HG03060 (cell line): ENCODE results near the gene OGFRL1.

ENCODE experiments used
- ATAC-seq: cut with Tn5 transposase; IDR thresholded peaks from one replicate; pipeline ENCODE4 v1.9.1; 2021; ENCODE audit warnings: low read depth, moderate number of reproducible peaks; ENCODE audit not compliant: unreplicated experiment

Gene OGFRL1

DNA sequence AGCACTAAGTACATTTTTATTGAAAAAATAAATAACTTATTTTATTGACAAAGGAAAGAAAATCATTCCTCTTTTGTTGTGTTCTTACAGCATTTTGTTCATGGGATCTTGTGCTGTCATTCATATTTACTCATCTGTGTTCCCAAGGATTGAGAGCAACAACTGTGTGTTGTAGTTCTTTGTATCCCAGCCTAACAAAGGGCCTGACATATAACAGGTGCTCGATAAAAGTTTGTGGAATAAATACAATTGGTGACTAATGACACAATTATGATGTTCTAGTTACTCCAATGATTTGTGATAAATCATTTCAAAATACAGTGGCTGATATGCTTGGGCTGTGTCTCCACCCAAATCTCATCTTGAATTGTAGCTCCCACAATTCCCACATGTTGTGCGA is 7.9 kb upstream of the OGFRL1 start:
- no peak for ATAC-seq

DNA sequence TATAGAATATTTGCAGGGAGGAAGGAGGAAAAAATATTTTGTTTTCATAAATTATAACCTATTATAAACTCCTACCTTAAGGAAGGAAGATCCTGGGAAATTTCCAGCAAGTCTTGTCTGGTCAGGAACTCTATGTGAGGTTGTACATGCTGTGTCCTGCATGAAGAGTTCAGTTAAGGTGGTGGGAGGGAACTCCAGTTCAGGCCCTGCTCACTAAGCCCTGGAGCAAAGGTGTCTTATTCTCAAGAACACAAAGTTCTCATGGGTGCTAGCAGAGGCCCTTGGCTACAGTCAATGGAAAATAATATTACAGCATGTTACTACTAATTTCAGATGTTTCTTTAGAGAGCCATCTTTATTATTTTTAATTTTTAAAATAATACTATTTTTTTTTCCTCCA is 3.8 kb upstream of the OGFRL1 start:
- ATAC-seq, result no peak

DNA sequence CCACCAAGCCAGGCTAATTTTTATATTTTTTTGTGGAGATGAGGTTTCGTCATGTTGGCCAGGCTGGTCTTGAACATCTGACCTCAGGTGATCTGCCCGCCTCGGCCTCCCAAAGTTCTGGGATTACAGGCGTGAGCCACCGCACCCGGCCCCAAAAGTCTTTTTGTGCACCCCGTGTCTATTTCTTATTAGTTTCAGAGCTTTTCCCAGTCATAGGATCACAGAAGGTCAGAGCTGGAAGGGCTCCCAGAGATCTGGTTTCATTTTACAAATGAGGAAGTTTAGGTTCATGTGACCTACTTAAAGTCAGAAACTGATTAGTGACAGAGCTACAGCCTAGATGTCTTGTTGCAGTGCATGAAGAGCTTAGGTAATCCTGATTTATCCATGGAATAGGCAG is 1.6 kb upstream of the OGFRL1 start:
- no peak for ATAC-seq

DNA sequence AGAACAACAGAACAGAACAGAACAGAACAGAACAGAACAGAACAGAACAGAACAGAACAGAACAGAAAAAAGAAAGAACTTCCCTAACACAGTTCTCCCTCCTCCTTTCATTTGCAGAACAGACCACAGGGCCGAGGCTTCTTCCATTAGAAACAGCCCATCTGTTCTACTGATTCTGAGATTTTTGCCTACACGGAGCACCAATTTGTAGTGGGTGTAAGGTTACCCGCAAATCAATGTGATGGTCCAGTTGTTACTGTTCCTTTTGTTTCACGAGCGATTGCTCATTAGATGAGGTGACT is 734 bp upstream of the OGFRL1 start:
- ATAC-seq, result no peak

DNA sequence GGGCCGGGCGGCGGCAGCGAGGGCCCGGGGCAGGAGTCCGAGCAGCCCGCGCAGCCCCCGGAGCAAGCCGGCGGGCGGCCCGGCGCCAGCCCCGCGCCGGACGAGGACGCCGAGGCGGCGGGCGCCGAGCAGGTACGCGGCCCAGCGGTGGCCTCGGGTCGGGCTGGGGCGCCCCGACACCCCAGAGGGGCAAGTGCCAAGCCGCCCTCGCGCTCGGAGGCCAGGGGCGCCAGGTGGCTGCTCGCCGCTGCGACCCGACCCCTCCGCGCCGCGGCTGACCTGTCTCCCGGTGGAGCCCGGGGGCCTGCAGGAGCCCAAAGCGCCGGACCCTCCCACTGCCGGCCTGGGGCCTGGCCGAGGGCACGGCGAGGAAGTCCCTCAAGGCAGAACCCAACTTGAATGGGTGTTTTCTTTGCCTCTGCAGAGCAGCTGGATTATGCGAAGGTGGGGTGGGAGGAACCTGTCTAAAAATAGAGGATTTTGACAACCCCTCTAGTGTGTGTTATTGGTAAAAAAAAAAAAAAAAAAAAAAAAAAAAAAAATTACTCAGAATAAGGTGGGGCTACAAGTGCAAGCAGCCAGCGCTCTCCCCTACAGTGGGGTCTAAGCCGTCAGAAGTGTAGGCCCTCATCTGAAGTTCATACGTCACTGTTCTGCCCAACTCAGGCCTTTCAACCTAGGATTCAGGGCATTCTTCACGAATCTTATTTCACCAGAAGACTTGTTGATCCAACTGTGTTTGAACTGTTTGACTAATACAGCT is 609 bp downstream of the OGFRL1 start:
- ATAC-seq, result no peak

DNA sequence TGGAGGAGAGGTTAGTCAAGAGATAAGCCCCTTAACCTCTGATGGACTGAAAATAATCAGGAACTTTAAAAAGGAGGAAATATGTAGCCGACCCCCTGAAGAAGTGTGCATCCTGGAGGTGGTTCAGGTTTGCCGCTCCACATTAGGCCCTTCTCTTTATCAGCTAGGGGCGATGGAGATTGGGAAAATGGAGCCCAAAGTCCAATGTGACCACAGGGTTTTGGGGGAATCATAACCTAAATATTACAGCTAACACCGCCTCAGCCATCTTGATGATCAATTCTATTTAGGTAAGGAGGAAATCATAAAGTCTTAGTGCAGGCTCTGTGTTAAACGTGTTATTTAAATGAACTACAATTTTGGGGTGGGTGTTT is 1.2 kb downstream of the OGFRL1 start:
- ATAC-seq, result no peak

DNA sequence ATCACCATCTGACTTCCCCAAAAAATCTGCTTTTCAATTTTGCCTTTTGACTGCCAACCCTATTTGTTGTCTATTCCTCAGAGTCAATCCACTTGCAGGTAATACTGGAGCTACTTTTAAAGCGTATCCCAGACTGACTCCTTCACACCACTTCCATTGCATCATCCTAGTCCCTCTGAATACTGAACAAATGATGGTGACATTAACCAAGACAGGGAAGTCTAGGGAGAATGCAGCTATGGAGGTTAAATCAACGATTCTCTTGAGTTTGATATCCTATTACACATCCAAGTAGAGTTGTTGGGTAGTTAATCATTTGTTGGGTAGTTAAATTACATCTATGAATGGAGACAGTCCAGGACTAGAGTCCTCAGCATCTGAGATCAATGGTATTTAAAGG is 2.0 kb downstream of the OGFRL1 start:
- ATAC-seq, result no peak

DNA sequence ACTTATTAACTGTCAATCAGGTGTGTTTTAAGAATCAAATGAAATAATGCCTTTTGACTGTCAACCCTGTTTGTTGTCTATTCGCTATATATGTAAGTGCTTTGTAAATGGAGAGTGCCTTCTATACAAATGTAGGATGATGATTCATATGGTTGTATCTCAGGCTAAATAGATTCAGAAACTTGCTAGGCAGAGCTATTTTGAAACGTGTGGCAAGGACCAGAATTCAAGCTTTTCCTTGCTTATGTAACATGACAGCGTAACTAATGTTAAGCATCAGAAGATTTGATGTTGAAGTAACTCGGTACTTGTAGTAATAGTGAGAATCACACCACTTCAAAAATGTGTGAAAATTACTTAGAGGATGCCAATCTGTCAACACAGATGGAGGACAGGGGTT is 3.4 kb downstream of the OGFRL1 start:
- ATAC-seq, result no peak

DNA sequence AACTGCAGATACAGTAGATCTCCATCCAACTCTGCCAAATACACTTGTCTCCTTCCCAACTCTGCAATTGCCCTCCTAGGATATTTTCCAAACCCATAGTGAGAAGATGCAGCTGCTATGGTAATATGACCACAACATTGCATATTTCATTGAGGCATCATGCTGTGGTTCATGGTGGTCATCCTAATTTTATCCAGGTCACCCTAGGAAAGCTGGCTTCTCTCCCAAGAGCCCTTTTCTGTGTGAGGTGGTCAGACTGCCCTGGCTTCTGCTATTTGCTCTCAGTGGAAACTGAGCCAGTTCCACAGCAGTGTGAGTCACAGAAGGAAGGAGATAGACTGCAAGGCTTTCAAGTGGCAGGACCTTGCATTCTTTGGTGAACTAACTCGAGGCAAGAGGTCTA is 5.5 kb downstream of the OGFRL1 start:
- no peak for ATAC-seq

DNA sequence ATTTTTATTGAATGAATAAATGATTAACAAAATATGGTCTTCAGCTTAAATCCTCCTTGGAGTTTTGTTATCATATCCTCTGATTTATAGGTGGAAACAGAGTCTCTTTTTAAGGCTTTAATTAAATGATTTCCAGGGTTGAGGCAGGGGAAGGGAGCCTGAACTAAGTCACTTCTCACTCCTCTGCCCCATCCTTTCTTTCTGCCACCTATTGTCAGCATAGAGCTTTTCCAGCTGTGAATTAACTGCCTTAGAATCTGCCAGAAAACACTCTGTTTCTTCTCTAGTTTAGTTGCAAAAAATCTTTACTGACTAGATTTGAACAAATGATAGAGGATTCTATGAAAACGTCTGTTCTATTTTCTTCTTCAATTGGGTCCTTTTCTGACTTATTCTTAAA is 9.8 kb downstream of the OGFRL1 start:
- ATAC-seq, result no peak

DNA sequence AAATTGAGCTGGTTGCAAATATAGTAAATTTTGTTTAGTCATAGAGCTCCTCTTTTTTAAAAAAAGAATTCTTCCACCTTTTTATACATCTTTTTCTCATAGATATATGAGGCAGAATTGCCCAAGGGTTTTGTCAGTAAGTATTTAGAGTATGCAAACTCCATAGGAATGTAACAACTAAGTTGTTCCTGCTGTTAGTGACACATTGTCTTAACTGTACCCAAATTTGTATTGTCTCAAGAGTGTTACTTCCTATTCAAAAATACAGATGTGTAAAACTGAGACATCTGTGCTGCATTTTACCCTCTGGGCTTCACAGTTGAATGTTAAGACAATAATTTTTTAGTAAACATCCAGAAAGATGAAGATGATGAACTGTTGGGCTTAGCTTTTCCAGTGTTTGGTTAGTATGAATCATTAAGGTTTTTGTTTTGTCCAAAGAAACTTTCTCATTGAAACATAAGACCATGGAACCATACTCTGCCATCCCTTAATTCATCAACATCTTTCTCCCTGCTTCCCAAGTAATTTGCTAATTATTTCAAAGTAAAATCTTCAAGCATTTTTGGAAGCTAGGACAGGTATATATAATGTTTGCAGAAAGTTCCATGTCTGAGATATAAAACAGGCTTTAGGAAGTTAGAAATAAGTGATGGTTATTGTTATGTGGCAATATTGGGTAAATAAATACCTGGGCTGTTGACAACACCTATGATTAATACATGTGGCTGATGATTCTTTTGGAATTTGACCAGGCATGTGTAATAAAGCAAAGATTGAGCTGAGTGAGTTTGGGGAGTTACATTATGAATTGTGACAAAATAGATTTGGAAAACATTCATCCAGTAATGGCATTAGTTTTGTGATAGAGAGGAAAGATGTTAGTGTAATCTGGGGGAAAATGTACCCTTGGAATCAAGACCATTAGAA is 11.2 kb downstream of the OGFRL1 start:
- no peak for ATAC-seq

DNA sequence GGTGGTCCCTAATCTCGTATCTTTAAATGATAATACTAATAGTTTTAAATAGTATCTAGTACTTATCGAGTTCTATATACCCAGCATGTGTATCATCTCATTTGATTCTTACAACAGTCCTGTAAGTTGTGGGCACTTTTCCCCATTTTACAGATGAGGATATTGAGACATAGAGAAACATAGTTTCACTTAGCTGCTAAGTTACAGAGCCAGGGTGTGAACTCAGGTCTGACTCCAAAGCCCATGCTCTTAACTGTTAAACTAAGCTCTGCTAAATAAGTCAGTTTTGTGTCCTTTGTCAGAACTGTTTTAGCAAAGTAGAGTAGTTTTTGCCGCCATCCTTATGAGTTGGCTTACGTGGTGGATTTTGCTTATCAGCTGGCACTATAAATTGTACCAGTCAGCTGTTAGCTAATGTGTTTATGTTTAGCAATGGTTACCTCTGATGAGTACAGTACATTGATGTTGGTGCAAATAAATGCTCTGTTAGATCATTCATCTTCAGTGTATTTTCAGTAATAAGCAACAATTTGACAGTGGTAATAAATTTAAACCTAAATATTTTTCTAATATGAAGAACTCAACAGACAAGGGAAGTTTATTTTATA is 12.1 kb downstream of the OGFRL1 start:
- no peak for ATAC-seq

DNA sequence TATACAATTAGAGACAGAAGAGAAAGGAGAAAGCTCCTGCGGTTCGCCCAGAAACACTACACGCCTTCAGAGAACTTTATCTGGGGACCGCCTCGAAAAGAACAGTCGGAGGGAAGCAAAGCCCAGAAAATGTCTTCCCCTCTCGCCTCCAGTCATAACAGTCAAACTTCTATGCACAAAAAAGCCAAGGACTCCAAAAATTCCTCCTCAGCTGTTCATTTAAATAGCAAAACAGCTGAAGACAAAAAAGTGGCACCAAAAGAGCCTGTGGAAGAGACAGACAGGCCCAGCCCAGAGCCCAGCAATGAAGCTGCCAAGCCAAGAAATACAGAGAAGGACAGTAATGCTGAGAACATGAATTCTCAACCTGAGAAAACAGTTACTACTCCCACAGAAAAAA is 12.9 kb downstream of the OGFRL1 start:
- no peak for ATAC-seq

DNA sequence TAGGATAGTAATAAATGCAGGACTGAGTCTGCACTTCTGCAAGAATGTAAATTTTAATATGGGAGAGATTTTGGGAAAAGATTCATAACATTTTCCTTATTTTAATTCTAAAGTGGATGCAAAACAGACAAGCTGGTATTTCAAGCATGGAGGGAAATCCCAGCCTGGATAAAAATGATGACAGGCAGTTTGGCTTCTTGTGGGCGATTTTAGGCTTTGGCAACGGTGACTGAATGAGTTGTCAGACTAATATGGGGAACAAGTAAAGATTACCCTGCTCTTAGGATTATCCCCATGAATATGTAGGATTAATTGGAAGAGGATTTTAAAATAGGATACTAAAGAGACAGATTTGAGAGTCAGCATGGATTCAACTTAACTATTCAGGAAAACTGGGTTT is 21.0 kb downstream of the OGFRL1 start:
- no peak for ATAC-seq

DNA sequence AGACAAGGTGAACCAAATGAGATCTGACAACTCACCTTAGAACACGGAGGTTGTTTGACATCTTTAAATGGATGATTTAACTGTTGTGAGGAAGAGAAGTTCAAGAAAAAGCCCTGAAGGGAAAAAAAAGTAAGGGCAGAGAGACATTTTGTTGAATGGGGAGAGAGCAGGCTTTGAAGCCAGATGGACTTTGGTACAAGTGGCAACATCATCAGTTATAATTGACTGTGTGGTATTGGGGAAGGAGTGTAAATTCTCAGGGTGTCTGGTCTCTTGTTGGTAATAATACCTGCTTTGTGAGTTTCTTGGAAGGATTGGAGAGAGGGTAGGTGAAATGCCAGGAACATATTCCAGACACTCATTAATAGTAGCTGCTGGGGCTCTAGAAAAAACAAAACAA is 21.6 kb downstream of the OGFRL1 start:
- ATAC-seq, result no peak

DNA sequence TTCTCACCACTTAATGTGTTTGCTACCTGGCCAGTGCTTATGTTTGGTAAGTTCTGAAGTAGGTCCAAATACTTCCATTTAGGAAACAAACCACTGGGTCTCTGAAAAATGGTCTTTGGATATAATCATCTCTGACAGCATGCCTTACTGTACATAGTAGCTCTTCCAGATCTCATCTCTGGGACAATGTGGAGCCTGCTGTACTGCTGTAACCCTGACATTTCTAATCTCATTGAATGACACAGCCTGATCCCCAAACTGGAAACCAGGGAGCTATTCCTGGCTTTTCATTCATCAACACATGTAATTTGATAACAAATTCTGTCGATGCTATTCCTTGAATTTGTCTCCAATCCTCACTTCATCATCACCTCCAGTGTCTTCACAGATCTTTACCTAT is 23.5 kb downstream of the OGFRL1 start:
- ATAC-seq, result no peak

DNA sequence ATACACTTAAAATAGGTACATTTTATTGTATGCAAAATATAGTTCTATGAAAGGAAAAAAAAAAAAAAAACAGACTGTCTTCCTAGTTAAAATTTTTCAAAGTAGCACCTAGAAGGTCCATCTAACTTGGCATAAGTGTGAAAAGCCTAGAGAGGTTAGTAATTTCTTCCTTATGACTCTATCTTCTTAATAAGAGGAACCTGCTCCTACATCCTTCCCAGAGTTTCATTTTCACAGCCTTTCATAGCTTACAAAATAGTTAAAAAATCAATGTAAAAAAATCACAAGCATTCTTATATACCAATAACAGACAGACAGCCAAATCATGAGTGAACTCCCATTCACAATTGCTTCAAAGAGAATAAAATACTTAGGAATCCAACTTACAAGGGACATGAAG is 28.8 kb downstream of the OGFRL1 start:
- ATAC-seq, result no peak

DNA sequence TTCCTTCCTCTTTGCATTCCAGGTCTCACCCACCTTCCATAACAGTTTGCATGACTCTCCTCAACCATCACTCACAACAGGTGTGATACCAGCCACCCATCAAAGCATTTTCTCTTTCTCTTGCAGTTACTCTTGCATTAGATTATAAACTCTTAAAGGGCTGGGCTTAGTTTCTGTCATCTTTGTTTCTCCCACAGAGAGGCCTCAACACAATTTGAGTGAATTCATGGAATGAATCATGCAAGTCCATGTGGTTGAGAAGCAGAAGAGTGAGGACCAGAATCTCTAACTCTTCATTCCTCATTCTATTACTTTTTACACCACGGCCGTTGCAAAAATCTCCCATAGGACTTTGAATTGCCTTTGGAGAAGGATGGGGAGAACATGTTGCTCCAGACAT is 31.4 kb downstream of the OGFRL1 start:
- no peak for ATAC-seq

DNA sequence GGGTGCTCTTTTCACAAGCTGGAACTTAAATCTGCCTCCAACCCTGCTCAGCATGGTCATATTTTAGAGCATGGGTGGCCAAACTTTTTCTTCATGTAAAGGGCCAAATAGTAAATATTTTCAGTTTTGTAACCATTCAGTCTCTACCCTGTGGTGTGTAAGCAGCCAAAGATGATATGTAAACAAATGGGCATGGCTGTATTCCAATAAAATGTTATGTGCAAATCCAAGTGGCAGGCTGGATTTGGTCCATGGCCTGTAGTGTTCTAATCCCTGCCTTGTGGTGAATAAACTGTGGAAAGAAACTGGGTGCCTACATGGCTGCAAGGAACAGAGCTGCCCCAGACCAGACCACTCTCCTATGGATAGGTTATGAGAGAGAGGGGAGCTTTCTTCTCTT is 32.7 kb downstream of the OGFRL1 start:
- no peak for ATAC-seq

DNA sequence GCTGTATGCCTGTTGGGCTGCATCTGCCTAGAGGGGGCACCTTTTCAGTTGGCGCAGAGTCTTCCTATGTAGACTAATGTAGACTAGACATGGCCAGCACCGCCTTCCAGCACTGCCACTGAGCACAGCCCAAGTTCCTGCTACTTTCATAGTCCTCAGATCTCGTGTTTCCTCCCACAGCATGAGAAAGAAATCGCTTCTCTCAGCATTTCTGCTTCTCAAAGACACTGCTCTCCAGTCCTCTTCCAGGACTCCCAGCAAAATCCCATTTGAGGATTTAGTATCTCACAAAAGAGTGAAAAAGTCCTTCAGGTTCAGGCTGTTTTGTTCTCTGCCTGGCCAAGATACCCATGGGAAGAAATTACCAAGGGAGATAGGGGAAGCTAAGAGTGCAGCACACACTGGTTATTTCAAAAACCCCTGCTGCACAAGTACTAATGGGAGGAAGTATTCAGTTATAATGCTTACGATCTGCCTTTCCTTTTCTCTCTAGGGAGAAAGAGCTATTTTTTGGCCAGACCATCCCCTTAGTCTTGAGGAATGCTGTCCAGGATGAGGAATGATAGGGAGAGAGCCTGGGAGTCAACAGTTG is 35.7 kb downstream of the OGFRL1 start:
- ATAC-seq, result no peak

DNA sequence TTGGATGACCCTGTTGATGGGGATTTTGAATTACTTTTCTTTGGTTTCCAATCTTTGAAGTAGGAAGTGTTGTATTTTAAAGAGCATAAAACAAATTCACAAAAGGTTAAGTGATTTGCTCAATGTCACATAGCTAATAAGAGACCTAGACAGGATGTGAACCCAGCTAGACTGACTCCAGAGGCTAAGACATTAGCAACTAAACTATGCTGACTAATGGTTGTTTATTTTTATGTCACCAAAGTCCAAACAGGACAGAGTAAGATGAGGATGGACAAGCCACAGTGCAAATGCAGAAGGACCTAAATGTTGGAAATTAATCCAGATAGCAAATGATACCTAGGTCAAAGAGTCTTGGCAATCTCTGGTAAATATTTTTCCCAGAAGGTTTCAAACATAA is 38.0 kb downstream of the OGFRL1 start:
- ATAC-seq, result no peak
